Measurements from ENCODE around the gene NDUFA6.
A peak's percentile ranks its signal among the peaks of the same experiment; 100 is the strongest.

The NDUFA6 gene

DNA sequence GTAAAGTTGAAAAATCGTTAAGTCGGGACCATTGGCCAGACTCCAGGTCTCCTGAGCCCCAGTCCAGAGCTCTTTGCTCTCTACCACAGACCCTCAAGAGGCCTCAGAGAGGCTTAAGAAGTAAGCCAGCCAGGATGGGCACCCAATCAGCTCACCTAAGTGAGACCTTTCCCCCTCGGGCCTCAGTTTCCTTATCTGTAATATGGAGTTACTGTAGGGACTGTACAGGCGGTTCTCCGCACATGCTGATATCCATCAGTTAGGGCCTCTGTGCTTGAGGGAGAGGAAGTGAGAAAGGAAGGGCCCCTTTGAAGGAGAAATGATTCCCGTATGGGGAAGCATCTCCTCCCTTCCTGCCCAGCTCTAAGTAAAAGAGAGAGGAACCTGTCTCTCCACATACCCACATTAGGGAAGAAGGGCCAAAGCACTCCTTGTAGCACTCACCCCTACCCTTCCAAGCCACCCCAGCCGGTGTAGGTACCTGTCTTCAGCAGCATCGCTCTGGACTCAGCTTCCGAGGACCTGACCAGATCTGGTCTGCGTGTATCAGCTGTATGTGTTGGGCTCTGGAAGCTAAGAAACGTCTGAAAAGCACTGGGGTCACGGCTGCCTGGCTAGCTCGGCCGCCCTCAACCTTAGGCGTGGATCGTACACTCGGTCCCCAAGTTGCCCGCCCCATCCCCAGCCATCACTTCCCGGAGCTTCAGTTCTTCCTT lies 20.6 kb downstream of the NDUFA6 start:
- DNase-seq = no peak

GRCh38 chr22:42068291-42068690 lies 22.3 kb downstream of the NDUFA6 start:
- no peak for DNase-seq

DNA sequence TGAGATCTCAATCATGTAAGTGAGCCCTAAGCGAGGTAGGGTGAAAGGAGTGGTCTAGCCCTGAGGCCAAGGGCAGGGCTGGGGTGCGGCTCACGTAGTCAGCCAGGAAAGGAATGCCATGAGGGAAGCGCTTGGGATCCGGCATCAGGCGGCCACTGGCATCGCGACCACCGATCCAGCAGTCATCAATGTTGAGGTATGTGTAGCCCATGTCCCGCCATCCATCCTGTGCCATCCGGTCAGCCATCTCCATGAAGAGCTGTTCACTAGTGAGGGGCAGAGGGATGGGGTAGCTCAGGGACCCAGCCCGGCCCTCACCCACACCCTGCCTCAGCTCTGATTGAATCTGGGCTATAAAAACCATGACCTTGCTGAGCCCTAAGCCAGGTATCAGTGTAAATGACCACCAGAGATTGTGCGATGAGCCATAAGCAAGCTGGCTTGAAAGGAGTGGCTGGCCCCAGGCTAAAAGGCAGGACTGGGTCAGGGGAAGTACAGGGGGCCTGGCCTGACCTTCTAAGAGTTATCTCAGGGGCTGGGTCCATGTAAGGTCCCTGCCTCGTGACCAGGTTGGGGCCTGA lies 22.8 kb downstream of the NDUFA6 start:
- DNase-seq = no peak

DNA sequence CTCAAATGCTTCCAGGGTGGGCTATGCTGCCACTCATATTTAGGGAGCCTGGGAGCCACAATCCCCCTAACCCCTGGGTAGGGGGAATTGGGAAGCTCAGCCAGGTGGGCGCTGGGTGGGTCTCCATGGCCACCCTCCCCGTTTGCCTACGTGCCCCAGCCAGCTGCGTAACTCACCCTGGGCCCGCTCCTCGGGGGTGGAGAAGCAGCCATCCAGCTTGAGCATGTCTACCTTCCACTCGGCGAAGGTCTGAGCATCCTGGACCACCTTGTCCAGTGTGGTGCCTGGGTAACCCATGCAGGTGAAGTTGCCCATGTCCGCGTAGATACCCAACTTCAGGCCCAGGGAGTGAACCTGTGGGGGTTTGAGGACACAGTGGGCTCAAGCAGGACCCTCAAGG lies 23.6 kb downstream of the NDUFA6 start:
- no peak for DNase-seq

DNA sequence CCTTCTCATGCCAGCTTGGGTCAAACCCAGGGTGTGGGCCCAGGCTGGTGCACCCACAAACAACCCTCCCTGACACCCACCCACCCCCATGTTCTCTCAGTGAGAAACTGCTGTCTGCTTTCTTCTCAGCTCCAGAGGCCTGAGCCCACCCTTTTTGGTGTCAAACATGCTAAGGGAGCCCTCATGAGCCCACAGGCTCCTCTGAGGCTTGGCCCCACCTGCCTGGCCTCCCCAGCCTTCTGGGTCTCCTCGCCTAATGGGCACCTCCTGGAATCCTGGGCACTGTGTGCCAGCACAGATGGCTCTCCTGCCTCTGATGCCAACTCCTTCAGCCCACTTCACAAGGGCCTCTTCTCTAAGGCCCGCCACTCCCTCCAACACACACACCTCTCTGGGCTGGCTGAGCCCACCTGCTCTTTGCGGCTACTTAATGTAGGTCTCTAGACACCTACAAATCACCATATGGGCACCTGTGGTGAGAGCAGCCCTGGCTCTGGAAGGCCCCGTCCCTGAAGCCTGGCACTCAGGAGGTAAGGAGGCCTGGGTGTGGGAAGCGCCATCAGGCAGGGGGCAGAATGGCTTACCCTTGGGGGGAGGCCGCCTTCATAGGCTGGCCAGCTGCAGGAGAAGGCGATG lies 24.3 kb downstream of the NDUFA6 start:
- DNase-seq = no peak

DNA sequence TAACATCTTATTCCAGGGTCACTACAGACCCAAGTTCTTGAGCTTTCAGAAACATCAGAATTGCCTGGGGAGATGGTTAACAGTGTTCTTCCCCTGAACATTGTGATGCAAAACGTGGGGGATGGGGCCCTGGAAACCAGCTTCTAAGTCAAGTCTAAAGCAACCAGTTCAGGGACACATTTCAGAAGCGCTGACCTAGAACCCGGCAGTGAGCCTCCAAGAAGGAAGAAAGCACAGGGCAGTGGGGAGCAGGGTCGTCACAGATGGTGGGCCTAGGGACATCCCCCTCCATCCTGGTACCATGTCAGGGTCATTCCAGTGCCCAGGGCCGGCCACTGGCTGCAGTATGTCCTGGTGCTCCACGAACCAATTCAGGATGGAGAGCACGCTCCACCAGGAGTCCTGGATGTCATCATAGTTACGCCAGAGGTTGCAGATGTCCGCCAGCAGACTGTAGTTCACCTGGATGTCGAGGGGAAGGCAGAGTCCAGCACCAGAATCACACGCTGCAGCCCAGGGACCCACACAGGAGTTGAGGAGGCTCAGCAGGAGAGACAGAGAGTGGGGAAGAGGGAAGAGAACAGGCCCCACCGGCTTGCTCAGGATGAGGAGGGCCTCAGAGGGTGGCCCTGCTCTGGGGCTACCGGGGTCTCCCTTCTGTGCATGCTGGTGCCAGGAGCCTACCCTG lies 25.0 kb downstream of the NDUFA6 start:
- DNase-seq = no peak

- no peak for DNase-seq
Measured at GRCh38 chr22:42064629-42065028, 25.9 kb downstream of the NDUFA6 start.

GRCh38 chr22:42062506-42063170 lies 27.9 kb downstream of the NDUFA6 start:
- DNase-seq = no peak

GRCh38 chr22:42061041-42061440 lies 29.5 kb downstream of the NDUFA6 start:
- no peak for DNase-seq

DNA sequence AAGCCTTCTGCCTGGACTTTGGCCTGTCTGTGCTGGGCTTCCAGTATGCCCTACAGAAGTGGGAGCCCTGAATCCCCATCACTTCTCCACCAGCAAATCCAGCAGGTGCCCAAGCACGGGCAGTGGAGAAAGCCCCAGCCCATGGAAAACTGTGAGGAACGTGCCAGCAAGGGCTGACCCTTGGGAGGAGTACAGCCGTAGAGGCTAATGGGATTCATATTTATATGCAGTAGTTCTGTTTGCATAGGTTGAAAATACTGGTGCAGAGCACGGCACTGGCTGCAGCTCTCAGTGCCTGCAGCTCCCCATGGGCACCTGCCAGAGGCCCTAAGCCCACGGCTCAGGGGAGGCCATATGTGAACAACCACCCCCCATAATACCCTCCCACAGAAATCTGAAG lies 30.1 kb downstream of the NDUFA6 start:
- DNase-seq = no peak

- DNase-seq = peak; percentile 19
Measured at GRCh38 chr22:42056757-42057511, 33.6 kb downstream of the NDUFA6 start.

DNA sequence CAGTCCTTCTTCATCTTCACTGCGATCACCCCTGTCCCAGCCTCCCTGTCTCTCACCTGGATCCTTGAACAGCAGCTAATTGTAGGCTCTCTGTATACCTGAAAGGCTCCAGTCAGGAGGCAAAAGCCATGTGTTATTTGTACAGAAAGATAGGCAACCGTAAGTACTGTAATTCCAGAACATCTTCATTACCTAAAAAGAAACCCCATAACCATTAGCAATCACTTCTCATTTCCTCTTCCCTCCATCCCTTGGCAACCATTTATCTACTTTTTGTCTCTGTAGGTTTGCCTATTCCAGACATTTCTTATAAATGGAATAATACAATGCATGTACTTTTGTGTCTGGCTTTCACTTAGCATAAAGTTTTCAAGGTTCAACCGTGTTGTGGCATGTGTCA lies 37.8 kb downstream of the NDUFA6 start:
- no peak for DNase-seq

DNA sequence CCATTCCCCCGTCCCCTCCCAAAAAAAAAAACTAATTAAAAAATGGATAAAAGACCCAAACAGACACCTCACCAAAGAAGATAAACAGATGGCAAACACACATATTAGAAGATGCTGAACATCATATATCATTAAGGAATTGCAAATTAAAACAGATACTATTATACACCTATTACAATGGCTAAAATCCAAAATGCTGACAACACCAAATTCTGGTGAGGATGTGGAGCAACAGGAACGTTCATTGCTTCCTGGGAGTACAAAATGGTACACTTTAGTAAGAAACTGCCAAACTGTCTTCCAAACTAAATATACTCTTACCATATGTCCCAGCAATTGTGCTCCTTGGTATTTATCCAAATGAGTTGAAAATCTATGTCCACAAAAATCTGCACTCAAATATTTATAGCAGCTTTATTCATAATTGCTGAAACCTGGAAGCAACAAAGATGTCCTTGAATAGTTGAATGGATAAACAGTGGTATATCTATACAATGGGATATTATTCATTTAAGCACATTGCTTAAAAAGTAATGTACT lies 39.9 kb downstream of the NDUFA6 start:
- DNase-seq = no peak

- no peak for DNase-seq
Measured at GRCh38 chr22:42041784-42042183, 48.8 kb downstream of the NDUFA6 start.

GRCh38 chr22:42039271-42039670 lies 51.3 kb downstream of the NDUFA6 start:
- no peak for DNase-seq

Data from NCI-H2171 treated with DMSO at 0.1 percent for 48 hours (cell line).